Choroid plexus epithelial cell (primary cell): Measurements from ENCODE around the gene MYRF.
A peak's percentile ranks its signal among the peaks of the same experiment; 100 is the strongest.

Experiments used
- DNase-seq: peaks from one replicate; pipeline ENCODE4 v3.0.0-alpha.2; 2010; ENCODE audit warnings: low read depth
- H3K4me3 ChIP-seq: 2 replicates; pipeline ENCODE4 v1.5.1; 2011; ENCODE audit warnings: low read depth, mild to moderate bottlenecking, control low read depth, low read length, moderate library complexity
- CTCF ChIP-seq: conservative IDR thresholded peaks from 2 replicates; pipeline ENCODE4 v1.5.1; 2011; ENCODE audit warnings: low read depth, mild to moderate bottlenecking, control low read depth, inconsistent platforms, low read length, moderate library complexity

MYRF gene

DNA sequence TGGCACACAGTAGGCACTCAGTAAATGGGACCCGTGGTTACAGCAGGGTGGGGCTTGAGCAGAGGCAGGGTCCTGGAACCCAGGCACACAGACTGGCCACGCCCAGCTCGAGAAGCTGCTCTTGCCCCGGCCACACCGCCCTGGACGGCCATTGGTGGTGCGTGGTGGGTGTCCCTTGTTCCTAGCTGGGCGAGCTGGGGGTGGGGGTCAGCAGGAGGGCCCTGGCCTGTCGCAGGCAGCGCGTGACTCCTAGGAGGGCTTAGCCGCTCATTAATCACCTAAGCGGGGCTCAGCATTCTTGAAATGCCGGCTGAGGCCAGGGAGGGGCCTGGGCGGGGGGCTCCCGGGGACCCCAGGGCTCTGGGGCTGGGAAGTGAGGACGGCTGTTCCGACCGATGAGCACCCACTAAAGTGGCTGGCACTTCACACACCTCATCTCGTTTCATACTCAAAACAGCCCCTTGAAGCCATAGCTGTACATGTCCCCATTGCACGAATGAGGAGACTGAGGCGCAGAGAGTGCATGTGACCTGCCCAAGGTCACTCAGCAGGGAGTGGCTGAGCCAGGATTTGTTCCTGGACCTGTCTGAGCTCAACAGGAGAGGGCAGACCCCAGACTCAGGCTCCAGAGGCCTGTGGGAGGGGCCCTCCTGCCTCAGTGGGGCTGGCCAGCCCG lies 11.6 kb downstream of the MYRF start:
- no peak for TF ChIP-seq CTCF
- H3K4me3 ChIP-seq, result no peak overlapping the region
- DNase-seq, result no peak

- DNase-seq, result no peak
- peak; percentile 26 for TF ChIP-seq CTCF
- no peak overlapping the region for H3K4me3 ChIP-seq
Observed at GRCh38 chr11:61764606-61765260, 12.3 kb downstream of the MYRF start.

DNA sequence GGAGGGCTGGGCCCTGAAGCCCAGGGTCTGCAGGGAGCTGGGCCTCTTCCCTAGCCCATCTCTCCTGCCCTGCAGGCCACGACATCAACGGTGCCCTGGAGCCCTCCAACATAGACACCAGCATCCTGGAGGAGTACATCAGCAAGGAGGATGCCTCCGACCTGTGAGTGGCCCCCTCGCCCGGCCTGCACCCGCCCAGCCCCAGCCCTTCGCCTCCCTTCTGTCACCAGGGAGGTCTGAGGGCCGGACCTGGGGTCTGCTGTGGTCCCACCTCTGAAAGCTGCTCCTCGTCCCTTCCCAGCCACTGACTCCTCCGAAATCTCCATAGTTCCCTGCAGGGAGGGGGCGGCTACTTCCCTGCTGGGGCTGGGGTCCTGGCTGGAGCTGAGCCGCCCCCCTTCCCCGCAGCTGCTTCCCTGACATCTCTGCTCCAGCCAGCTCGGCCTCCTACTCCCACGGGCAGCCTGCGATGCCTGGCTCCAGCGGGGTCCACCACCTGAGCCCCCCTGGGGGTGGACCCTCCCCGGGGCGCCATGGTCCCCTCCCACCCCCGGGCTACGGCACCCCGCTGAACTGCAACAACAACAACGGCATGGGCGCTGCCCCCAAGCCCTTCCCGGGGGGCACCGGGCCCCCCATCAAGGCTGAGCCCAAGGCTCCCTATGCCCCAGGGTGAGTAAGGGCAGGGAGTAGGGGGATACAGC lies 13.3 kb downstream of the MYRF start:
- DNase-seq, result no peak
- TF ChIP-seq CTCF, result no peak
- no peak overlapping the region for H3K4me3 ChIP-seq

DNA sequence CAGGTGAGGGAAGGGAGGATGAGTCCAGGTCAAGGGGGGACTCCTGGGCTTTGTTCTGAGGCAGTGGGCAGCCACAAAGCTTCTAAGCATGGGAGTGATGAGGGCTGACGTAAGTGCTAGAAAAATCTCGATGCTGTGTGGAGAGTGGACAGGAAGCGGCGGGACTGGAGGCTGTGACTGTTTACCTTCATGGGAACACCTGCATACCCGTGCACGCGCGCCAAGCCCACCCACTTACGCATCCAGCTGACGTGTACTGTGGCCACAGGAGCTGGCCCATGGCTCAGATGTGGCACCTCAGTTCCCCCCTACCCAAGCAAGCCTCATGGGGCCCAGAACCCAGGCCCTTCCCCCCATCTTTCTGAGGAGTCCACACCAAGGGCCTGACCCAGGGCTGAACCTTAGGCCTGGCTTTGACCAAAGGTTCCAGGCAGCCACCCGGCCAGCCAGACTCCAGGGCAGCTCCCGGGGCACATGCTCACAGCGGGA lies 14.0 kb downstream of the MYRF start:
- peak; percentile 90 for DNase-seq
- no peak overlapping the region for H3K4me3 ChIP-seq
- TF ChIP-seq CTCF, result no peak

GRCh38 chr11:61768376-61769076 lies 16.1 kb downstream of the MYRF start:
- H3K4me3 ChIP-seq, result no peak overlapping the region

More at GRCh38 chr11:61768376-61769076, 16.1 kb downstream of the MYRF start:
- TF ChIP-seq CTCF, result no peak
- no peak for DNase-seq
